PC-3 (cell line): Measurements from ENCODE around the gene SLC12A8. TPM values are rescaled to one million over a fixed set of nuclear protein-coding genes. Genes with fewer than 3 reads are reported as not detected.

Source experiments
- ATAC-seq: fragments of 200-7000 bp; cut with Tn5 transposase; 2 replicates; pipeline ENCODE4 v1.9.1; 2020; ENCODE audit warnings: mild to moderate bottlenecking, moderate library complexity
- BruUV-seq: library from RNA; stranded (reverse); fragments of 400-500 nt; replicated peaks from 2 replicates; lab custom pipeline; 2021; lab: Mats Ljungman, UMichigan
- CTCF ChIA-PET: fragments of 300-600 bp; sonication (Branson Sonifier 250); formaldehyde crosslinking; loops from one replicate; lab custom pipeline; 2022; ENCODE audit warnings: antibody characterized with exemption; lab: Charles Lee
- POLR2A ChIA-PET: fragments of 300-600 bp; sonication (Branson Sonifier 250); formaldehyde crosslinking; loops from one replicate; lab custom pipeline; 2022; ENCODE audit warnings: antibody characterized with exemption; ENCODE audit not compliant: unreplicated experiment; lab: Charles Lee
- DNase-seq: peaks from one replicate; pipeline ENCODE4 v3.0.0-alpha.2; 2015
- H2AFZ ChIP-seq: fragments of 300-600 bp; sonication (generic); 2 replicates; pipeline ENCODE4 v1.6.0; 2016; ENCODE audit warnings: antibody characterized with exemption, low read length
- H3F3A ChIP-seq: fragments of 300-600 bp; sonication (generic); one replicate; pipeline ENCODE4 v1.6.0; 2017; ENCODE audit warnings: antibody characterized with exemption, low read length, control low read depth, mild to moderate bottlenecking; ENCODE audit not compliant: unreplicated experiment
- H3K27ac ChIP-seq: fragments of 300-600 bp; sonication (generic); 2 replicates; pipeline ENCODE4 v1.5.1; 2016; ENCODE audit warnings: mild to moderate bottlenecking, low read length
- H3K27me3 ChIP-seq: fragments of 300-600 bp; sonication (generic); 2 replicates; pipeline ENCODE4 v1.6.1; 2016; ENCODE audit warnings: low read length, mixed read lengths
- H3K36me3 ChIP-seq: fragments of 300-600 bp; sonication (generic); 2 replicates; pipeline ENCODE4 v1.6.1; 2016; ENCODE audit warnings: low read depth, mixed run types, low read length, mixed read lengths
- H3K4me1 ChIP-seq: fragments of 300-600 bp; sonication (generic); 2 replicates; pipeline ENCODE4 v1.5.1; 2016; ENCODE audit warnings: low read length; ENCODE audit not compliant: insufficient read depth
- H3K4me2 ChIP-seq: fragments of 300-600 bp; sonication (generic); 2 replicates; pipeline ENCODE4 v1.6.0; 2016; ENCODE audit warnings: low read length
- H3K4me3 ChIP-seq: fragments of 300-600 bp; sonication (generic); 2 replicates; pipeline ENCODE4 v1.5.1; 2016; ENCODE audit warnings: mild to moderate bottlenecking, low read length, mixed read lengths
- H3K79me2 ChIP-seq: fragments of 300-600 bp; sonication (generic); 2 replicates; pipeline ENCODE4 v1.6.1; 2017; ENCODE audit warnings: low read length, mixed read lengths
- H3K9ac ChIP-seq: fragments of 300-600 bp; sonication (generic); 2 replicates; pipeline ENCODE4 v1.6.0; 2016; ENCODE audit warnings: mild to moderate bottlenecking, low read length
- H3K9me2 ChIP-seq: fragments of 300-600 bp; sonication (generic); replicated peaks from 2 replicates; pipeline ENCODE4 v1.6.1; 2016; ENCODE audit warnings: mixed run types, low read length, mixed read lengths
- H3K9me3 ChIP-seq: fragments of 300-600 bp; sonication (generic); 2 replicates; pipeline ENCODE4 v1.6.1; 2016; ENCODE audit warnings: low read length, mixed read lengths
- H4K20me1 ChIP-seq: fragments of 300-600 bp; sonication (generic); 2 replicates; pipeline ENCODE4 v1.6.1; 2016; ENCODE audit warnings: low read length, mixed read lengths
- CTCF ChIP-seq: fragments of 300-600 bp; sonication (generic); conservative IDR thresholded peaks from 2 replicates; pipeline ENCODE4 v1.5.1; 2017; ENCODE audit warnings: antibody characterized with exemption, low read depth, mild to moderate bottlenecking, low read length
- EZH2 ChIP-seq: fragments of 300-600 bp; sonication (generic); IDR thresholded peaks from one replicate; pipeline ENCODE4 v1.6.1; 2017; ENCODE audit warnings: antibody characterized with exemption, mild to moderate bottlenecking, low read length; ENCODE audit not compliant: unreplicated experiment
- EZH2phosphoT487 ChIP-seq: fragments of 300-600 bp; sonication (generic); IDR thresholded peaks from 2 replicates; pipeline ENCODE4 v1.6.1; 2018; ENCODE audit warnings: mild to moderate bottlenecking, antibody characterized with exemption, low read length, borderline replicate concordance
- intact Hi-C: fragments of 100-400 bp; cut with micrococcal nuclease; formaldehyde crosslinking; loops from 2 replicates; pipeline ENCODE4 v1.9.0; 2023
- total RNA-seq: library from RNA; depleted of rRNA; stranded (reverse); fragments of >200 nt; gene quantifications from 2 replicates; pipeline ENCODE4 v1.2.3, GENCODE V29; 2014

Gene SLC12A8
- total RNA-seq, 1 experiment from 2014 or later = 11.0 TPM

GRCh38 chr3:125161607-125162219, 50.8 kb downstream of the SLC12A8 start:
- H4K20me1 ChIP-seq = no peaks in the 10 kb centered on the region
- DNase-seq (no peak), ATAC-seq (no peak)
- H3K79me2 ChIP-seq = no peaks in the 10 kb centered on the region
- H3K9me2 ChIP-seq = no peaks in the 10 kb centered on the region
- ChIA-PET CTCF (no interaction called here), POLR2A (no interaction called here)
- H3K9ac ChIP-seq = no peak overlapping the region
- no peak overlapping the region for H3K27ac ChIP-seq
- H3K4me3 ChIP-seq = no peak overlapping the region
- H3K27me3 ChIP-seq = no peaks in the 10 kb centered on the region
- intact Hi-C loops = no loop called here
- no peak for TF ChIP-seq CTCF
- TF ChIP-seq EZH2phosphoT487 = no peak
- TF ChIP-seq EZH2 = no peak
- no peaks in the 10 kb centered on the region for H3K4me1 ChIP-seq
- no TSS peak for BruUV-seq
- H3K4me2 ChIP-seq = no peak overlapping the region
- no peaks in the 10 kb centered on the region for H3K36me3 ChIP-seq
- no peaks in the 10 kb centered on the region for H3F3A ChIP-seq
- no peaks in the 10 kb centered on the region for H3K9me3 ChIP-seq
- no peak overlapping the region for H2AFZ ChIP-seq

- POLR2A ChIA-PET = no interaction called here
- Histone ChIP-seq H3K36me3 (no peaks in the 10 kb centered on the region), H2AFZ (no peak overlapping the region), H4K20me1 (no peaks in the 10 kb centered on the region), H3K27ac (no peak overlapping the region), H3K4me3 (no peak overlapping the region), H3F3A (no peaks in the 10 kb centered on the region), H3K79me2 (no peaks in the 10 kb centered on the region), H3K9me3 (no peaks in the 10 kb centered on the region), H3K4me2 (no peak overlapping the region), H3K9me2 (no peaks in the 10 kb centered on the region), H3K9ac (no peak overlapping the region), H3K27me3 (no peaks in the 10 kb centered on the region), H3K4me1 (no peaks in the 10 kb centered on the region)
- intact Hi-C loops = no loop called here
- DNase-seq (no peak), ATAC-seq (no peak)
- CTCF ChIA-PET = no interaction called here
- no peak for TF ChIP-seq EZH2
- no peak for TF ChIP-seq CTCF
- TF ChIP-seq EZH2phosphoT487 = no peak
- BruUV-seq = no TSS peak
Measured at GRCh38 chr3:125160606-125161371, 51.8 kb downstream of the SLC12A8 start.

DNA sequence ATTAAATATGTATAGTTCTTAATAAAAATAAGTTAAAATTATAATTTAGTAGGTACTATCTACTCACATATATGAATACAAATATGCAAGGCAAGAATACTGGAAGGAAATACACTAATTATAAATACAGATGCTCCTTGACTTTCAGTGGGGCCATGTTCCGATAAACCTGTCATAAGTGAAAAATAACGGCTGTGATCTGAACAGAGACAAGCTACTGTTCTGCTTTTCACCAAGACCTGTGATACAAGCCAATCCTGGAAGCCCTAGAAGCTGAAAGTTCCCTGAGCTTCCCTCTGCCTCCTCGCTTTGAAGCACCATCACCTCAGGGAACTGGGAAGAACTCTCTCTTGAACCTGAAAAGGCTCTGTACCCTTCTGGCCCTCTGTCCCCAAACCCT, 55.4 kb downstream of the SLC12A8 start:
- DNase-seq (no peak), ATAC-seq (no peak)
- POLR2A ChIA-PET = no interaction called here
- H2AFZ ChIP-seq = no peak overlapping the region
- CTCF ChIA-PET = interaction anchor here (0.5 kb wide), 1 partner anchor 83 kb away, joined by 3 read pairs; no protein-coding TSS in a partner anchor
- no peak overlapping the region for H3K4me3 ChIP-seq
- H3K9me3 ChIP-seq = no peaks in the 10 kb centered on the region
- H3K27ac ChIP-seq = no peak overlapping the region
- H3K36me3 ChIP-seq = no peaks in the 10 kb centered on the region
- intact Hi-C loops = loop anchor here (10.0 kb wide), 1 partner anchor 428 kb away; no protein-coding TSS in a partner anchor
- H4K20me1 ChIP-seq = no peaks in the 10 kb centered on the region
- no peaks in the 10 kb centered on the region for H3K9me2 ChIP-seq
- no TSS peak for BruUV-seq
- no peak overlapping the region for H3K4me2 ChIP-seq
- no peaks in the 10 kb centered on the region for H3K27me3 ChIP-seq
- no peak overlapping the region for H3K9ac ChIP-seq
- TF ChIP-seq EZH2 (no peak), CTCF (no peak), EZH2phosphoT487 (no peak)
- no peaks in the 10 kb centered on the region for H3K4me1 ChIP-seq
- no peaks in the 10 kb centered on the region for H3K79me2 ChIP-seq
- no peaks in the 10 kb centered on the region for H3F3A ChIP-seq
